Measurements from ENCODE around the gene PLEKHN1. TPM values are rescaled to one million over a fixed set of nuclear protein-coding genes. Genes with fewer than 3 reads are reported as not detected.
"Not testable (repeated sequence)": the region's sequence is repeated elsewhere in the genome, so short reads cannot be mapped to it uniquely, and the experiment has no call there.

PLEKHN1 gene
- total RNA-seq, 1 donor from 2014 or later = not detected

DNA sequence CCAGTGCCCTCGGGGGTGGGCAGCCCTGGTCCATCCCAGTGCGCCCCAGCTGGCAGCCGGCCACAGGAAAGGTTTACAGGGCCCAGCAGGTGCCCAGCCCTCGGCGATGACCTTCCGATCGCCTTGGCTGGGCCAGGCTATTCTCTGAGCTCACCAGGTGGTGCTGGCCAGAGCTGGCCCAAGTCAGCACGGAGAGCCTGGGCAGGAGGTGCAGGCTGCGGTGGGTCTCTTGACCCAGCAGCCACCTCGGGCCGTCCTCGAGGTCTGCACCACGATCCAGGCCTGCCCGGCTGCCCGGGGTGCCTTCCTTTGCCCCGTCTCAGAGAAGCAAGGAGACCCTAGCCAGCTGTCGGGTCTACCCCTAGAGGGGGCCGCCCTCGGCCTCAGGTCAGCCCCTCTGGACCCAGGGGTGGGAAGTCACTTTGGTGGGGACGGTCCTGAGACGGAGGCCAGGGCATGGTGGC is 15.2 kb downstream of the PLEKHN1 start:
- ATAC-seq (peak; percentile 11), DNase-seq (peak; percentile 65)
- intact Hi-C loops (cut with micrococcal nuclease) = no loop called here

DNA sequence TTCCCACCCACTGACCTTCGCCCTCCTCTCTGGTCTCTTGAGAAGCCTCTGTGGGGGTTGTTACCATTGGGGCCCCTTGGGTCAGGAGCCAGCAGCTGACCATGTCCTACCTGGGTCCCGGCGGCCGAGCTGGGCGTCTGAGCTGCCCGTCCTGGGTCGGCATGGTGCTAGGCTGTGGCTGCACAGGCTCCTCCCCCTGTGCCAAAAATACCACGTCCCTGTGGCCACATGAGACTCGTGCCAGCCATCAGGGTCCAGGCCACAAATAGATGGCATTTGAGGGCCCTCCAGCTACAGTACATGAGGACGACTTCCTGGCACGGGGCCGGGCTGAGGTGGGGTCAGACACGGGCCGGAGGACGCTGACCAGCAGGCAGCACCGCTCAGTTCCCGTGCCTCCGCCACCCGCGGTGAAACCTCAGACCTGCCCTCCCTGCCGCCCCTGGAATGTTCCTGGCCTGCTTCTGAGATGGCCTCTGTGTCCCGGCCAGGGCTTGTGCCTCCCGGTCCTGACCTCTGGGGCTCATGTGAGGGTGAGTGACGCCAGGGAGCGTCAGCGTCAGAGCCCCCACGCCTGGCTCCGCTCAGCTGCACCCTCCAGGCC is 15.8 kb downstream of the PLEKHN1 start, which contains the start of gene PERM1:
TSS of gene PERM1 (minus strand) at position 139 of the 604 bp plus-strand sequence. CDS start 1,064 bp downstream, outside the sequence.
- ATAC-seq = peak; percentile 74
- DNase-seq = peak; percentile 91
- intact Hi-C loops (cut with micrococcal nuclease) = no loop called here

DNA sequence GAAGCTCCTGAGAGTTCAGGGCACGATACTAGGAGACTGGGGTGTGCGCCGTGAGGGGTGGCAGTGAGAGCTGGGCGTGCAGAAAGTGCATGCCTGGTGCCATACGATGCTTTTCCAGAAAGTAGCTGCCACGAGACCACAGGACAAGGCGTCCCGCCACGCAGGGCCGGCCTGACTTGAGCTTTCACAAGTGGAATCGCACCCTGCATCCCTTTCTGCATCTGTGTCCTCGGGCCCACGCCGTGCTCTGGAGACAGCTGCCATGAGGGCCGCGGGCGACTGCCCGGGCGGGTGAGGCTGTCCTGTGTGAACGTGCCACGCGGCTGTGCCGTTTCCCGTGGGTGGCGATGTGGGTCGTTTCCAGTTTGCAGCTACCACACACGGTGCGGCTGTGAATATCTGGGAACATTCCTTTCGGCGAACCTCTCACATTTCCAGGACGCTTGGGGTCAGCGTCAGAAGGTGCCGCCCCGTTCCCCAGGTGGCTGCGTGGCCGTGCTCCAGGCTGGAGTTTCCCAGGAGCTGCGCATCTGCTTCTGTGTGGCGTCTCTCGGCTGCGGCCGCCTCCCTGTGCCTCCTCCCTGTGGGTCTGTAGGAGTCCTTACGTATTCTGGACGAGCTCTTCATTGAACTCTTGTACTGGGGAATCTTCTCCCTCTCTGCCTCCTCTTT is 16.6 kb downstream of the PLEKHN1 start:
- intact Hi-C loops (cut with micrococcal nuclease) = no loop called here
- DNase-seq = peak; percentile 43
- no peak for ATAC-seq

DNA sequence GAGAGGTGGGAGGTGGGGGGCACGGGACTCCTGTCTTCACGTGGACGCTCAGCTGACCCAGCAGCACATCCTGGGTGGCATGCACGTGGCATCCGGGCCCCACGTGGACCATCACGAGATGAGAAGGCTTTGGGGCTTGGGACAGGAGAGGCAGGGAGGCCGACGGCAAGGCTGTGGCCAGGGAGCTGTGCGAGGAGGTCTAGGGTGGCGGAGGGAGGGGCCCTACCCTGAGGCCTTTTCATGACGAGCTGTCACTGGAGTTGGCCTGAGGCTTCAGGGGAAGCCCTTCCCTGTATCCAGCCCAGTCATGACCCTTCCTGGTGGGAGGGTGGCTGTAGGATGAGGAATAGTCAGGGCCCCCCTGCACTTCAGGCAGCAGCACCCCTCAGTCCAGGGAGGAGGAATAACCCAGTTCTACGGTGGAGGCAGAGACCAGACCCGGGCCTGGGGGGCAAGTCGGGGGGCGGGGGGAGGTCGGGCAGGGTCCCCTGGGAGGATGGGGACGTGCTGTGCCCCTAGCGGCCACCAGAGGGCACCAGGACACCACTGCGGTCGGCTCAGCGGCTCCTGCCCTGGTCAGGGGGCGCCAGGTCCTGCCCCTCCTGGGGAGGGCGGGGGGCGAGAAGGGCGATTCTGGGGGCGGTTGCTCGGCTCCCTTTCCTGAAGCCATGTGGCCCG is 17.7 kb downstream of the PLEKHN1 start:
- no peak for ATAC-seq
- peak; percentile 71 for DNase-seq
- intact Hi-C loops (cut with micrococcal nuclease) = no loop called here

DNA sequence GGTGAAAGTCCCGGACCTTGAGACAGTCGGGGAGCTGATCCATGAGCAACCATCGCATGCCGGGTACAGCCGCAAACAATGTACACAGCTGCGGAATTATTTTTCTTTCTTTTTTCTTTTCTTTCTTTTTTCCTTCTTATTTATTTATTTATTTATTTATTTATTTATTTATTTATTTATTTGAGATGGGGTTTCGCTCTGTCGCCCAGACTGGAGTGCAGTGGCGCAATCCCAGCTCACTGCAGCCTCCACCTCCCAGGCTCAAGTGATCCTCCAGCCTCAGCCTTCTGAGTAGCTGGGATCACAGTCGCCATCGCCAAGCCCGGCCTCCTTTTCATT is 18.2 kb downstream of the PLEKHN1 start:
- intact Hi-C loops (cut with micrococcal nuclease) = no loop called here
- ATAC-seq (no peak), DNase-seq (no peak)

DNA sequence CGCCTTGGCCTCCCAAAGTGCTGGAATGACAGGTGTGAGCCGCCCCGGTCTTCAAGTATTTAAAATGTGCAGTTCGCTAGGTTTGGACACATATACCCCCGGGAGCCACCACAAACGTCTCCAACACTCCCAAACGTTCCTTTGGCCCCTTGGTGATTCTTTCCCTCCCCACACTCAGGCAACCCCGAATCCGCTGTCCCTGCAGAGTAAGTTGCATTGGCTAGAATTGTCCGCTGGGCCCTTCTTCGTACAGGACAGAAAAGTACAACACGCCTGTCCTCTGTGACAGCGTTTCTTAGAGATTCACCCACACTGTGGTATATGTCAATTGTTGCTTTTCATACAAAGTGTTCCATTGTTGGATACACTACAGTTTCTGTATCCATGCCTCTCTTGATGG is 18.8 kb downstream of the PLEKHN1 start:
- intact Hi-C loops (cut with micrococcal nuclease) = no loop called here
- DNase-seq = peak; percentile 23
- ATAC-seq = no peak

DNA sequence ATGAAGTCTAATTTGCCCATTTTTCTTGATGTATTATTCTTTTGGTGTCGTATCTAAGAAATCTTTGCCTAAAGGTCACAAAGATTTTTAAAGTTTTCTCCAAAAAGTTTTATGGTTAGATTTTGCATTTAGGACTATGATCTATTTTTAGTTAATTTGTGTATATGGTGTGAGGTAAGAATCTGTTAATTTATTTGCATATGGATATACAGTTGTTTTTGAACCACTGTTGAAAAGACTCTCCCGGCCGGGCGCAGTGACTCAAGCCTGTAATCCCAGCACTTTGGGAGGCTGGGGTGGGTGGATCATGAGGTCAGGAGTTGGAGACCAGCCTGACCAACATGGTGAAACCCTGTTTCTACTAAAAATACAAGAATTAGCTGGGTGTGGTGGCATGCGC is 21.8 kb downstream of the PLEKHN1 start:
- intact Hi-C loops (cut with micrococcal nuclease); ATAC-seq; DNase-seq: not testable (repeated sequence)

DNA sequence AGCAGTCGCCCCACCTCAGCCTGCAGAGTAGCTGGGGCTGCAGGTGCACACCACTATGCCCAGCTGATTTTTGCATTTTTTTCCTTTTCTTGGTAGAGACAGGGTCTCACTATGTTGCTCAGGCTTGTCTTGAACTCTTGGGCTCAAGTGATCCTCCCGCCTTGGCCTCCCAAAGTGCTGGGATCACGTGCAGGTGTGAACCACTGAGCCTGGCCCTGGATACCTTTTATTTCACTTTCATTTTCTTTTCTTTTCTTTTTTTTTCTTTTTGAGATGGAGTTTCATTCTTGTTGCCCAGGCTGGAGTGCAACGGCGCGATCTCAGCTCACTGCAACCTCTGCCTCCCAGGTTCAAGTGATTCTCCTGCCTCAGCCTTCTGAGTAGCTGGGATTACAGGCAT is 25.0 kb downstream of the PLEKHN1 start:
- ATAC-seq; intact Hi-C loops (cut with micrococcal nuclease): not testable (repeated sequence)

DNA sequence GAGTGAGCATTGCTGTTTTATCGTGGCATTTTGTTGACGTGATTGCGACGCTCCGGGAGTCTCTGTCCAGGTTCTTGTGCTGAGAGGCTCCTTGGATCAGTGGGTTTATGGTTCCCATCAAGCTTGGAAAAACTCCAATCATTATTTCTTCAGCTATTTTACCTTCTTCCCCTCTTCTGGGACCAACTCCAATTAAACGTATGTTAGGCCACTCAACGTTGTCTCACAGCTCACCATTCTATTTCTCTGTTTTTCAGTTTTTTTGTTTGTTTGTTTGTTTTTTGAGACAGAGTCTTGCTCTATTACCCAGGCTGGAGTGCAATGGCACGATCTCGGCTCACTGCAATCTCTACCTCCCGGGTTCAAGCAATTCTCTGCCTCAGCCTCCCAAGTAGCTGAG is 25.6 kb downstream of the PLEKHN1 start:
- DNase-seq (no peak), ATAC-seq (no peak)
- intact Hi-C loops (cut with micrococcal nuclease) = no loop called here

More for the DNA sequence above, 25.0 kb downstream of the PLEKHN1 start:
- DNase-seq = not testable (repeated sequence)

DNA sequence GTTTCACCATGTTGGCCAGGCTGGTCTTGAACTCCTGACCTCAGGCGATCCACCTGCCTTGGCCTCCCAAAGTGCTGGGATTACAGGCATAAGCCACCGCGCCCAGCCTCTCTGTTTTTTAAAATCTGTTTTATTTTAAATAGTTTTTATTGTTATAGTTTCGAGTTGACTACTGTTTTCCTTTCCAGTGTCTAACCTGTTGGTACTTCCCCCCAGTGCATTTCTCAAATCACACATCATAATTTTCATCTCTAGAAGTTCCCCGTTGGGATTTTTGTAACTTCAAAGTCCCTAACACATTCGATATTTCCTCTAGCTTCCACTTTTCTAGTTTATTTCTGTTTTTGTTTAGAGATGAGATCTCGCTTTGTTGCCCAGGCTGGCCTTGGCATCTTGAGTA is 26.1 kb downstream of the PLEKHN1 start:
- intact Hi-C loops (cut with micrococcal nuclease) = no loop called here
- no peak for ATAC-seq
- peak; percentile 1 for DNase-seq

DNA sequence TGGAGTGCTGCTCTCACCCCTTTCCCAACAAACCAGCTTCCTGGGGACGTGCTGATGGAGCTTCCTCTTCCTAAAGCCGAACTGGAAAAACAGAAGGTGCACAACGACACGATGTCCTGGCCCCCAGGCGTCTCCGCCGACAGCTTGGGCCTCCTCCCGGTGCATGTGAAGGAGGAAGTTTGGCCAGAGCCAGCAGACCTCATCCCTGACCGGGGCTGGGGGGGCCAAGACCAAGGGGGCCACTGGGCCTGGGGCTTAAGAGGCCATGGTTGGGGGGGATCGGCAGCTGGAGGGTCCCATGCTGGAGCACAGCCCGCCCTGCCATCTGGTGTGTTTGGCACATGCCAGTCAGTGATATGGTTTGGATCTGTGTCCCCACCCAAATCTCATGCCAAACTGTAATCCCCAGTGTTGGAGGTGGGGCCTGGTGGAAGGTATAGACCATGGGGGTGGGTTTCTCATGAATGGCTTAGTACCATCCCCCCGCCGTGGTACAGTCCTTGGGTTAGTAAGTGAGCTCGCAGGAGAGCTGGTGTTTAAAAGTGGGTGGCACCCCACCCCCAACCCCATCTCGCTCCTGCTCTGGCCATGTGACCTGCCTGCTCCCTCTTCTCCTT is 27.2 kb downstream of the PLEKHN1 start:
- no peak for ATAC-seq
- DNase-seq = peak; percentile 22
- intact Hi-C loops (cut with micrococcal nuclease) = no loop called here

DNA sequence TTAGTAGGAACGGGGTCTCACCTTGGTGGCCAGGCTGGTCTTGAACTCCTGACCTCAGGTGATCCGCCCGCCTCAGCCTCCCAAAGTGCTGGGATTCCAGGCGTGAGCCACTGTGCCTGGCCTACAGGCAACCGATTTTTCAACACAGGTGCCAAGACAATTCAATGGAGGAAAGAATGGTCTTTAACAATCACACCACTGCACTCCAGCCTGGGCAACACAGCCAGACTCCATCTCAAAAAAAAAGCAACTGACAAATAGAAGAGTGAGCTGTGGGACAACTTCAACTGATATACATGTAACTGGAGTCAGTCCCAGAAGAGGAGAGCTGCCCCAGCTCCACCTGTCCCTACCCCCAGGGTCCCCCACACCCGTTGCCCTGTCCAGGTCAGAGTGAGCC is 28.3 kb downstream of the PLEKHN1 start:
- intact Hi-C loops (cut with micrococcal nuclease); ATAC-seq: not testable (repeated sequence)

DNA sequence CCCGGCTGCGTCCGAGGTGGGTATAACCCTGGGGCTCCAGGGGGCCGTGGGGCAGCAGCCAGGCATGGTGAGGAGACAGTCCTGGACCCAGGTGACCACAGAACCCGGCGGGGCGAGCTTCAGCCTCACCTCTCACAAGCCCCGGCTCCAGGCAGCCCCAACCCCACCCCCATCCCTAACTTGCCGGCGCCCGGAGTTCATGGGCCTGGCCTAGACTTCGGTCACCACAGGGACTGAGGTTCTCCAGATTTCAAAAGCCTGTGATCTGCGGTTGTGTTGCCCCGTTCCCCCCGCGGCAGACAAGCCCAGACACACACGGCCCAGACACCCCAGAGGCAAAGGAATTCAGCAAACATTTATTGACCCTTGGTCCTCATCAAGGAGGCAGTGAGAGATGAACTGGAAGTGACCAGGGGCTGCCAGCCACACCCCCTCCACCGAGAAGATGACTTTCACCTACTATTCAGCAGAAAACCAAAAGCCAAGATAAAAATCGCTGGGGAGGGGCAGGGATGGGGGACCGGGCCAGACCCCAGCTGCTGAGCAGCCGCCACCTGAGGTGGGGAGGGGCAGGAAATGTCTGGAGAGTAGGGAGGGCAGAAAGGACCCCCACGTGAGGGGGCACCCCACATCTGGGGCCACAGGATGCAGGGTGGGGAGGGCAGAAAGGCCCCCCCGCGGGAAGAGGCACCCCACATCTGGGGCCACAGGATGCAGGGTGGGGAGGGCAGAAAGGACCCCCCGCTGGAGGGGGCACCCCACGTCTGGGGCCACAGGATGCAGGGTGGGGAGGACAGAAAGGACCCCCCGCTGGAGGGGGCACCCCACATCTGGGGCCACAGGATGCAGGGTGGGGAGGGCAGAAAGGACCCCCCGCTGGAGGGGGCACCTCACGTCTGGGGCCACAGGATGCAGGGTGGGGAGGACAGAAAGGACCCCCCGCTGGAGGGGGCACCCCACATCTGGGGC is 29.7 kb downstream of the PLEKHN1 start:
- DNase-seq (peak; percentile 21), ATAC-seq (no peak)
- intact Hi-C loops (cut with micrococcal nuclease) = no loop called here

More for the DNA sequence above, 28.3 kb downstream of the PLEKHN1 start:
- peak; percentile 2 for DNase-seq

DNA sequence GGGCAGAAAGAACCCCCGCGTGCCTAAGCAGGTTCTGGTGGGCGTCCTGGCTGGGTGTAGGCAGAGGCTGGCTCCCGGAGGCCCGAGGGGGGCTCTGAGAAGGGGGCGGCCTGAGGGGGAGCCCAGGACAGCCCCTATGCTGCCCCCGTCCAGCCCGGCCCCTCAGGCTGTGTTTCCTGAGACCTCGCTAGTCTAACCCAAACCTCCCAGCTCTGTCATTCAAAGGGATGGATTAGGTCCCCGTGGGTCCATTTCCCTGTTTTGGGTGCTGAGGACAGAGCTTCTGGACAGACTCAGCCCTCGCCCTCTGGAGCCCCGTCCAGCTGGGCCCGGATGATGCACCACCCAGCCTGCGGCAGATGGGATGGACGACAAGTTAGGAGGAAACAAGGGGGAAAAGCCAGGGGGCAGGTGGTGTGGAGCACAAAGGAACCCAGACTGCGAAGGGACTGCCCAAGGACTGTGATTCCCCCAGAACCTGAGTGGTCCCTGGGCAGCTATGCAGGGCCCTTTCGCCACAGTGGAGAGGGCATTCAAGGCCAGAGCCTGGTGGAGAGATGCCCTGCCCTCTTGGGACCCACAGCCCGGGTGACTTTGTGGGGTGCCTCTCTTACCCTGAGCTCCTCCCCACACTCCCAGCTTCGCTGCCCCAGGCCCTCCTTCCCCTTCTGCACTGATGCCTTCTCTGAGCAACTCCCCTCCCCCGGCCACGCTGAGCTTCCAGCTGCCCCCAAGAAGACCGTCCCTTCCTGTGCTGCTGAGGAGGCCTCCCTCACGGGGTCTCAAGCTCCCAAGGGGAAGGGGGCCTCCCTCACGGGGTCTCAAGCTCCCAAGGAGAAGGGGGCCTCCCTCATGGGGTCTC is 30.8 kb downstream of the PLEKHN1 start:
- ATAC-seq (no peak), DNase-seq (peak; percentile 32)
- intact Hi-C loops (cut with micrococcal nuclease) = no loop called here

DNA sequence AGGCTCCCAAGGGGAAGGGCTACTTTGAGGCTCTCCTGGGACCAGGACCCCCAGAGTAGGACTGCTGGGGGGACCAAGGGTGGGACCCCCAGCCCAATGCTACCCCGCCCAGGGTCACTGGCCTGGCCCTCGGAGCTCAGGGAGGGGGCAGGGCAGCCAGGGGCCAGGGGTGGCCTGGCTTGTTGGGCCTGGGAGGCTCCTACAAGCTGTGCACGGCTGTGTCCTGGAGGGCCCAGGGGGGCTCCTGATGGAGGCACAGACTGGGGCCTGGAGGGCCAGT is 31.4 kb downstream of the PLEKHN1 start:
- no peak for ATAC-seq
- DNase-seq = no peak
- intact Hi-C loops (cut with micrococcal nuclease) = no loop called here

DNA sequence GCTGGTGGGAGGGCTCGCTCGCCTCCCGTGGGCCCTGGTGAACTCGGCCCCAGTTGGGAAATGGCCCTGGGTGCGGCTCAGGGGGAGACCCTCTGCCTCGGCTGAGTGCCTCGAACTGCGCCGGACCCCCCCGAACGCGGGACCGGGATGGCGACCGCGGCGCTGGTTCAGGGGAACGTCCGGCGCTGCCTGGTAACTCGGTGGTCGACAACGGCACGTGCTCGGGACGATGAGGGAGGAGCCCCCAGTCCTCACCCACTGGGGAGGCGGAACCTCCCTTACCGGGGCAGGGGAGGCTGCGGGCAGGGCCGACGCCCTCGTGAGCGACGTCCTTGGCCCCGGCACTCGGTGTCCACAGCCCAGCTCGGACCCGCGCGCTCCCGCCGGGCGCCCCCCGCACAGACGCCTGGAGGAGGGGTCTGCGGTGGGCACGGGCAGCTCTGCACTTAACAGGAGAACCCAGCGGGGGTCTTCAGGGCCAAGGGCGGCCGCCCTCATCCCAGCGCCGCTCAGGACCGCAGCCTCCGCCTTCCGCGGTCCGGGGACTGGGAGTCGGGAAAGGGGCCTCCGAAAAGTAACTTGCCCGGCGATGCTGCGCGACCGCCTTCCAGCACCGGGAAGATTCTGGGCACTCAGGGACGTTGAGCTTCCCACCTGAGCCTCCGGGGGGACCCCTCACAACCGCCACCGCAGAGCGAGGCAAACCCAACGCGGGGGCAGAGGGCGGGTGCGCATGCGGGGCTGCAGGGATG is 31.9 kb downstream of the PLEKHN1 start:
- peak; percentile 45 for DNase-seq
- no peak for ATAC-seq
- intact Hi-C loops (cut with micrococcal nuclease) = no loop called here

DNA sequence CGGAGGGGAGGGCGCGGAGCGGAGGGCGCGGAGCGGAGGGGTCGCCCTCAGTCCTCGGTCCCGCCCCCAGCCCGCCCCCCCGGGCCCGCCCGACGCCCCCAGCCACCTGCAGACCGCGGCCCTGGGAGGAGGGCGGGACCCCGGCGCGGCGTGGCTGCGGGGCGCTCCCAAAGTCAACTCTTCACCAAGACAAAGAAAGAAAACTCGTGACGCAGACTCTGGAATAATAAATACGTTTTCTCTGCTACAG is 32.4 kb downstream of the PLEKHN1 start:
- intact Hi-C loops (cut with micrococcal nuclease) = no loop called here
- DNase-seq (no peak), ATAC-seq (no peak)
